Suprapubic skin (tissue), 4 donors: ENCODE measurements around the gene KCNIP3. TPM values are rescaled to one million over a fixed set of nuclear protein-coding genes. Genes with fewer than 3 reads are reported as not detected.

Experiments used
- DNase-seq, 2 donors: peaks; one replicate each; pipeline ENCODE4 v3.0.0-alpha.2; 2019; ENCODE audit warnings: low spot score in 2 of 2
- H3K27ac ChIP-seq: fragments of 200-600 bp; sonication (generic); one replicate; pipeline ENCODE4 v1.5.1; 2019
- H3K27me3 ChIP-seq: fragments of 200-600 bp; sonication (generic); one replicate; pipeline ENCODE4 v1.5.1; 2019
- H3K36me3 ChIP-seq: fragments of 200-600 bp; sonication (generic); one replicate; pipeline ENCODE4 v1.5.1; 2019
- H3K4me1 ChIP-seq: fragments of 200-600 bp; sonication (generic); one replicate; pipeline ENCODE4 v1.5.1; 2019
- H3K4me3 ChIP-seq: fragments of 200-600 bp; sonication (generic); one replicate; pipeline ENCODE4 v1.5.1; 2019; ENCODE audit warnings: mild to moderate bottlenecking
- H3K9me3 ChIP-seq: fragments of 200-600 bp; sonication (generic); one replicate; pipeline ENCODE4 v1.5.1; 2019
- EP300 ChIP-seq: sonication (generic); formaldehyde crosslinking; IDR thresholded peaks from one replicate; pipeline ENCODE4 v1.6.1; 2017; ENCODE audit warnings: antibody characterized with exemption
- POLR2A ChIP-seq, 2 donors: fragments of 450-650 bp; IDR thresholded peaks; one replicate each; pipeline ENCODE4 v1.6.1; 2017; ENCODE audit warnings: antibody characterized with exemption in 2 of 2, mild to moderate bottlenecking in 2 of 2, moderate library complexity in 2 of 2
- POLR2AphosphoS5 ChIP-seq, 3 donors: sonication (generic); formaldehyde crosslinking; IDR thresholded peaks; one replicate each; pipeline ENCODE4 v1.6.1; 2017; ENCODE audit warnings: antibody characterized with exemption in 3 of 3
- WGBS: methylation state at CpG from one replicate; pipeline ENCODE4 v1.1.5; 2018; 5-methylcytosine and 5-hydroxymethylcytosine counted together
- total RNA-seq, 4 donors: library from RNA; depleted of rRNA; stranded (reverse); fragments of >200 nt; gene quantifications; one replicate each; pipeline ENCODE4 v1.1.0, GENCODE V29; 2016
- TF ChIP-seq, protein P1 (sequence below), 2 donors: fragments of 200-600 bp in 1 of 2; fragments of 450-650 bp in 1 of 2; sonication (generic) in 1 of 2; IDR thresholded peaks; one replicate each; pipeline ENCODE4 v1.5.1; 2016 to 2019; ENCODE audit warnings: antibody characterized with exemption in 2 of 2, mild to moderate bottlenecking in 1 of 2, moderate library complexity in 1 of 2

KCNIP3 gene
- total RNA-seq, 4 donors from 2014 or later: 7.1 to 21.6 (median 13.6) TPM

DNA sequence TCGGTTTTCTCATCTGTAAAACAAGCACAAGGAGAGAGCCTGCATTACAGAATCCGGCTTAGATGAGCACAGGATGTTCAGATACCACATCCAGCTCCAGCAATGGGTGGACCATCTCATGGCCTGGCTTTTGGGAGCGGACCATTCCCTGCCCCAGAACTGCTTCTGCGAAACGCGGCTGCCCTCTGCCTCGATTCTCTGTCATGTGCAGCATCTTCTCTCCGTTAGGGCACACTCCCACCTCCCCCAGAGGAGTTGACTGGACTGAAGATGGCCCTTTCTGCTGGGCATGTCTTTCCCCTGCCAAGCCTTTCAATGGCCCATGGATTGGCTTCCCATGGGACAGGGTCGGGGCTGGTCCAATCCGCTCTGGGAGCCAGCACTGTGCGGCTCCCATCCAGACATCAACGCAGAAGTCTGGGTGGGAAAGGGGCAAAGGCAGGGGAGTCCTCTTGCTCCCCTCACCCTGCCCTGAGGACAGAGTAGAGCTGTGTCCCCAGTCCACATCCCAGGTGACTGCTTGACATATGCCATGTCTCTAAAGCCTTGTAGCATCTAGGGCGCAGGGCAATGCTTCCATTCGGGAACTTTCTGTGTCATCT lies 91.0 kb downstream of the KCNIP3 start:
- no peak for TF ChIP-seq POLR2A (IDR thresholded peaks at IDR 0.05)
- no peak for TF ChIP-seq POLR2AphosphoS5 (IDR thresholded peaks at IDR 0.05)
- no peak for TF ChIP-seq EP300
- TF ChIP-seq, protein P1, sequence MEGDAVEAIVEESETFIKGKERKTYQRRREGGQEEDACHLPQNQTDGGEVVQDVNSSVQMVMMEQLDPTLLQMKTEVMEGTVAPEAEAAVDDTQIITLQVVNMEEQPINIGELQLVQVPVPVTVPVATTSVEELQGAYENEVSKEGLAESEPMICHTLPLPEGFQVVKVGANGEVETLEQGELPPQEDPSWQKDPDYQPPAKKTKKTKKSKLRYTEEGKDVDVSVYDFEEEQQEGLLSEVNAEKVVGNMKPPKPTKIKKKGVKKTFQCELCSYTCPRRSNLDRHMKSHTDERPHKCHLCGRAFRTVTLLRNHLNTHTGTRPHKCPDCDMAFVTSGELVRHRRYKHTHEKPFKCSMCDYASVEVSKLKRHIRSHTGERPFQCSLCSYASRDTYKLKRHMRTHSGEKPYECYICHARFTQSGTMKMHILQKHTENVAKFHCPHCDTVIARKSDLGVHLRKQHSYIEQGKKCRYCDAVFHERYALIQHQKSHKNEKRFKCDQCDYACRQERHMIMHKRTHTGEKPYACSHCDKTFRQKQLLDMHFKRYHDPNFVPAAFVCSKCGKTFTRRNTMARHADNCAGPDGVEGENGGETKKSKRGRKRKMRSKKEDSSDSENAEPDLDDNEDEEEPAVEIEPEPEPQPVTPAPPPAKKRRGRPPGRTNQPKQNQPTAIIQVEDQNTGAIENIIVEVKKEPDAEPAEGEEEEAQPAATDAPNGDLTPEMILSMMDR (IDR thresholded peaks at IDR 0.05): no peak
- WGBS: 90% methylated on average over 12 of the region's 14 CpGs
- no peaks in the 10 kb centered on the region for H3K9me3 ChIP-seq
- no peaks in the 10 kb centered on the region for H3K27me3 ChIP-seq
- peak in 1 of 2 donors; percentile 65 for DNase-seq
- H3K36me3 ChIP-seq: no peaks in the 10 kb centered on the region
- no peak overlapping the region for H3K27ac ChIP-seq
- peaks cover 43% of the 10 kb centered on the region for H3K4me1 ChIP-seq
- no peak overlapping the region for H3K4me3 ChIP-seq

DNA sequence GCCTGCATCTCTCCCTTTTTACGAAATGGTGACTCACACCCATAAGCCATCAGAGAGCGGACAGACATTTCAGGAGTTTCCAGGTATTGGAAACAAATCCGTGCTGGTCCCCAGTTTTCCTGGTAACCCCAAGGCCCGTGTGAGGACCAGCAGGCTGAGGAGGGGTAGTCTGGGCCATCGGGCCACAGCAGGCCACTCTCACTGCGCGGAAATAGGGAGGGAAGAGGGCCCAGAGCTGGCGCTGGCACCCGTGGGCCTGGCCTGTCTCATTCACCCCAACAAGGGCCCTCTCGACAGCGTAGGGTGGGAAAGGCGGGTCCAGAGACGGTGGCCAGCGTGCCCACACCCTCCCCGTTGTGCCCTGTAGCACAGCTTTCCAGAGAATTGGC lies 91.7 kb downstream of the KCNIP3 start:
- TF ChIP-seq POLR2A (IDR thresholded peaks at IDR 0.05) (no peak), EP300 (no peak), POLR2AphosphoS5 (IDR thresholded peaks at IDR 0.05) (no peak)
- TF ChIP-seq, protein P1 (IDR thresholded peaks at IDR 0.05): no peak
- H3K4me3 ChIP-seq: no peak overlapping the region
- no peaks in the 10 kb centered on the region for H3K27me3 ChIP-seq
- H3K4me1 ChIP-seq: peaks cover 37% of the 10 kb centered on the region
- no peaks in the 10 kb centered on the region for H3K9me3 ChIP-seq
- DNase-seq: no peak
- H3K27ac ChIP-seq: no peak overlapping the region
- WGBS: 58% methylated on average over 8 of the region's 15 CpGs
- no peaks in the 10 kb centered on the region for H3K36me3 ChIP-seq

DNA sequence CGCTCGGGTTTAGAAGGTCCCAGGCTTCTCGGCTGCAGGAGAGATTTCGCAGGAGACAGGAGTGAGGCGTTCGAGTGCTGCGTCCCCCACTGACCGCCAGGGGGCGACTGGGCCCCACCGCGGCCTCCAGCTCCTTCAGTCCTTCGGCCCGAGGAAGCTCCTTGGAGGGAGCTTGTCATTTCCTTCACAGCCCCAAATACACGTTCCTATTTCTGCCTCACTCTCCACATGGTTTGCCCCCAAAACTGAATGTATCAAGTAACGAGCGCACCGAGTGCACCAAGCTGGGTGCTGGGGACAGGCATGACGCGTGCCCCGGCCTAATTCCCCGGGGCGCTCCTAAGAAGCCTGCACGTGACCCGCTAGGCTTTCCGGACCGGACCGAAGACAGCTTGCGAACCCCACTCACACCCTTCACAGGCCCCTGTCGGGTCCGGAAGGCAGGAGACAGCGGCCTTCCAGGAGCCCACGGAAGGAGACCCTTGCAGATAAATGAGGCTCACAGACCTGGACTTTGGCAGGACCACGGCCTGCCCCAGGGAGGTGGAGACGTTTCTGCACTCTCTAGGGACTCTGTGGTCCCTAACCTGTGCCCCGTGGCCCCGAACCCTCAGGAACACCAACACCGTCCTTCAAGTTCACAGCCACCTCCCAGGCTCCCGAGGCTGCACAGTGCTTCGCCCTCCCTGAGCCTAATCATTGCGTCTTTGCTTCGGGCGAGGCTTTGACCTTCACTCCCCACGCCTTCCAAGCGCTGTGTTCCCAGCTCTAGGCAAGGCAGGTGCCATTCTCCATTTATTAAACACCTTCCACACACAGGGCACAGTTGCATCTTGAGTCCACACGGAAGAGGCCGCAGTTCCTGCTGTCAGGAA lies 92.3 kb downstream of the KCNIP3 start:
- no peak for TF ChIP-seq POLR2AphosphoS5 (IDR thresholded peaks at IDR 0.05)
- no peak for TF ChIP-seq POLR2A (IDR thresholded peaks at IDR 0.05)
- TF ChIP-seq, protein P1 (IDR thresholded peaks at IDR 0.05): peak; percentile 71 to 96
- H3K4me3 ChIP-seq: no peak overlapping the region
- H3K27ac ChIP-seq: no peak overlapping the region
- WGBS: 74% methylated on average over 25 of the region's 46 CpGs
- H3K4me1 ChIP-seq: peaks cover 31% of the 10 kb centered on the region
- no peaks in the 10 kb centered on the region for H3K9me3 ChIP-seq
- DNase-seq: peak in 1 of 2 donors; percentile 79
- H3K36me3 ChIP-seq: no peaks in the 10 kb centered on the region
- H3K27me3 ChIP-seq: no peaks in the 10 kb centered on the region

DNA sequence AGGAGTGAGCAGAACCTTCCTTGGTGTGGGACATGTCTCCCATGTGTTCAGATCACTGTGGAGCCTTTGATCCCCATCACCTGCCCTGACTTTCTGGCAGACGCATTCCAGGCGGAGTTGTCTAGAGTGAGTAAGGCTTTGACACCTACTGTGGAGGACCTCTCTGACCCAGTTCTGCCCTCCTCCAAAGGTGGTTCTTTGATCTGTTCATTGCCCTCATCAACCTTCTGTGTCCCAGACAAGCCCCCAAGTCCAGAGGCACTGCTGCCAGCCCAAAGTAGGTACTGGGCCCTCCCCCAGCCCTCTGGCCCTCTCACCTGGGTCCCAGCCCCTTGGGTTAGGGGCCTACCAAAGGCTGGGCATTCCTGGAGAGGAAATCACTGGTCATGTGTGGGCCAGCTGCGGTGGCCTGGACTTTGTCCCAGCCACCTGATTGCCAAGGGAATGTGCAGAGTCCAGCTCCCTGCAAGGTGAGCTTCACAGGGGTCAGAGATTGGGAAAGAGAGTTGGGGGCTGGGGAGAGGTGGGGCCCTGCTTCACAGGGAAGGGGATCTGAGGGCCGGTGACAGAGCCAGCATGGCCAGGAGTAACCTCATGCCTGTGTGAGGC lies 93.2 kb downstream of the KCNIP3 start:
- DNase-seq: no peak
- H3K9me3 ChIP-seq: no peaks in the 10 kb centered on the region
- no peak overlapping the region for H3K27ac ChIP-seq
- H3K4me3 ChIP-seq: no peak overlapping the region
- no peaks in the 10 kb centered on the region for H3K27me3 ChIP-seq
- TF ChIP-seq POLR2AphosphoS5 (IDR thresholded peaks at IDR 0.05) (no peak), EP300 (no peak), POLR2A (IDR thresholded peaks at IDR 0.05) (no peak)
- TF ChIP-seq, protein P1 (IDR thresholded peaks at IDR 0.05): no peak
- 100% methylated on average over 2 of the region's 4 CpGs for WGBS
- H3K4me1 ChIP-seq: peaks cover 22% of the 10 kb centered on the region
- H3K36me3 ChIP-seq: no peaks in the 10 kb centered on the region

DNA sequence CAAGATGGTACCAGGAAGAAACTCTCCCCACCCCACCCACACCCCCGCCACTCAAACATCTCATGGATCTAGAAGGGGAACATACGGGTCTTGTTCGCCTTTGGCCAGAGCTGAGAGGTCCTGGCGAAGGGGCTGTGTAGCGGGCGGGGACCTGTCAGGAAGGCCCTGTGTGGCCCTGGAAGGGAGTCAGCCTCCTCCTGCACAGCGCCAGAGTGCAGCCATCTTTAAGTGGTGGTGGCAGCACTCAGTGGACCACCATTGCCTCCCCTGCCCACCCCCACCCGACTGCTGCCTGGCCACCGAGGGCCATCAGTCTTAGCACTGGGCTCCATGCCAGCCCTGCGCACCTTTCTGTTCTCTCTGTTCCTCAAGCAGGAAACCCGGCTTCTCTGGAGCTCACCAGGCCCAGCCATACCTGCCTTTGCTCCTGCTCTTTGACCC lies 93.8 kb downstream of the KCNIP3 start:
- 87% methylated on average over 3 of the region's 11 CpGs for WGBS
- no peak overlapping the region for H3K27ac ChIP-seq

More for the DNA sequence above, 93.8 kb downstream of the KCNIP3 start:
- H3K4me1 ChIP-seq: peaks cover 17% of the 10 kb centered on the region
- no peaks in the 10 kb centered on the region for H3K36me3 ChIP-seq
- DNase-seq: no peak
- H3K27me3 ChIP-seq: no peaks in the 10 kb centered on the region
- no peak overlapping the region for H3K4me3 ChIP-seq
- TF ChIP-seq POLR2AphosphoS5 (IDR thresholded peaks at IDR 0.05) (no peak), POLR2A (IDR thresholded peaks at IDR 0.05) (no peak)
- TF ChIP-seq, protein P1 (IDR thresholded peaks at IDR 0.05): no peak
- H3K9me3 ChIP-seq: no peaks in the 10 kb centered on the region
